ENCODE data around the gene ITPKA. TPM values are rescaled to one million over a fixed set of nuclear protein-coding genes. Genes with fewer than 3 reads are reported as not detected.

Gene ITPKA
- total and polyA plus RNA-seq, 2 experiments from 2014 or later = 0.14 to 0.43 TPM

GRCh38 chr15:41504751-41505492, 11.2 kb downstream of the ITPKA start:
- H3K9me3 ChIP-seq (ENCODE audit: low read depth) = no peaks in the 10 kb centered on the region
- H3K9ac ChIP-seq = no peak overlapping the region
- H3K79me2 ChIP-seq (ENCODE audit: insufficient read depth) = no peaks in the 10 kb centered on the region
- in situ Hi-C loops (cut with MboI) = no loop called here
- no peak overlapping the region for H2AFZ ChIP-seq
- H3K27me3 ChIP-seq (replicated peaks; ENCODE audit: insufficient read depth) = peaks cover 30% of the 10 kb centered on the region
- no peak overlapping the region for H3K4me2 ChIP-seq (ENCODE audit: unreplicated experiment)
- no peaks in the 10 kb centered on the region for H4K20me1 ChIP-seq (ENCODE audit: insufficient read depth)
- H3K36me3 ChIP-seq (ENCODE audit: low read depth) = no peaks in the 10 kb centered on the region
- peaks cover 3% of the 10 kb centered on the region; the same call in 1 of the 2 replicates for H3K4me1 ChIP-seq (ENCODE audit: insufficient read depth)
- no peak overlapping the region for H3K4me3 ChIP-seq
- no peak overlapping the region for H3K27ac ChIP-seq
- TF ChIP-seq EZH2phosphoT487 (IDR thresholded peaks at IDR 0.05; ENCODE audit: insufficient read depth, low read depth) (no peak), EZH2 (IDR thresholded peaks at IDR 0.05; ENCODE audit: insufficient read depth, poor library complexity, severe bottlenecking) (no peak)
- no peaks in the 10 kb centered on the region for H3F3A ChIP-seq (ENCODE audit: insufficient read depth)
- 88 to 90% methylated on average over 11 to 13 of the region's 13 CpGs for WGBS, 2 experiments (ENCODE audit: low coverage in 1 of 2, low lambda C conversion rate in 2 of 2, missing lambda C conversion rate in 2 of 2)
- DNase-seq = no peak
- no peaks in the 10 kb centered on the region for H3K9me2 ChIP-seq (ENCODE audit: insufficient read depth)

GRCh38 chr15:41505776-41506175, 12.1 kb downstream of the ITPKA start:
- 91 to 95% methylated on average over 4 of the region's 4 CpGs for WGBS, 2 experiments (ENCODE audit: low coverage in 1 of 2, low lambda C conversion rate in 2 of 2, missing lambda C conversion rate in 2 of 2)
- H2AFZ ChIP-seq = no peak overlapping the region
- no peak overlapping the region for H3K4me2 ChIP-seq (ENCODE audit: unreplicated experiment)
- H4K20me1 ChIP-seq (ENCODE audit: insufficient read depth) = no peaks in the 10 kb centered on the region
- H3K27ac ChIP-seq = no peak overlapping the region
- DNase-seq = no peak
- H3K9ac ChIP-seq = no peak overlapping the region
- no peaks in the 10 kb centered on the region for H3K36me3 ChIP-seq (ENCODE audit: low read depth)
- H3K9me3 ChIP-seq (ENCODE audit: low read depth) = no peaks in the 10 kb centered on the region
- TF ChIP-seq EZH2 (IDR thresholded peaks at IDR 0.05; ENCODE audit: insufficient read depth, poor library complexity, severe bottlenecking) (no peak), EZH2phosphoT487 (IDR thresholded peaks at IDR 0.05; ENCODE audit: insufficient read depth, low read depth) (no peak)
- in situ Hi-C loops (cut with MboI) = no loop called here
- peaks cover 32% of the 10 kb centered on the region for H3K27me3 ChIP-seq (replicated peaks; ENCODE audit: insufficient read depth)
- H3F3A ChIP-seq (ENCODE audit: insufficient read depth) = no peaks in the 10 kb centered on the region
- no peak overlapping the region for H3K4me3 ChIP-seq
- H3K4me1 ChIP-seq (ENCODE audit: insufficient read depth) = peaks cover 3% of the 10 kb centered on the region; the same call in 1 of the 2 replicates
- H3K9me2 ChIP-seq (ENCODE audit: insufficient read depth) = no peaks in the 10 kb centered on the region
- no peaks in the 10 kb centered on the region for H3K79me2 ChIP-seq (ENCODE audit: insufficient read depth)

- Histone ChIP-seq H3K9ac (no peak overlapping the region), H2AFZ (no peak overlapping the region), H3K27ac (no peak overlapping the region), H3K4me3 (no peak overlapping the region), H3F3A (ENCODE audit: insufficient read depth) (no peaks in the 10 kb centered on the region), H3K36me3 (ENCODE audit: low read depth) (no peaks in the 10 kb centered on the region), H4K20me1 (ENCODE audit: insufficient read depth) (no peaks in the 10 kb centered on the region), H3K4me1 (ENCODE audit: insufficient read depth) (peaks cover 3% of the 10 kb centered on the region; the same call in 1 of the 2 replicates), H3K79me2 (ENCODE audit: insufficient read depth) (no peaks in the 10 kb centered on the region), H3K9me2 (ENCODE audit: insufficient read depth) (no peaks in the 10 kb centered on the region), H3K27me3 (replicated peaks; ENCODE audit: insufficient read depth) (peaks cover 30% of the 10 kb centered on the region), H3K4me2 (ENCODE audit: unreplicated experiment) (no peak overlapping the region), H3K9me3 (ENCODE audit: low read depth) (no peaks in the 10 kb centered on the region)
- WGBS, 2 experiments (ENCODE audit: low coverage in 1 of 2, low lambda C conversion rate in 2 of 2, missing lambda C conversion rate in 2 of 2) = 72 to 74% methylated on average over 10 of the region's 10 CpGs
- DNase-seq = no peak
- no peak for TF ChIP-seq EZH2phosphoT487 (IDR thresholded peaks at IDR 0.05; ENCODE audit: insufficient read depth, low read depth)
- TF ChIP-seq EZH2 (IDR thresholded peaks at IDR 0.05; ENCODE audit: insufficient read depth, poor library complexity, severe bottlenecking) = no peak
- in situ Hi-C loops (cut with MboI) = no loop called here
Measured at GRCh38 chr15:41506796-41507341, 13.2 kb downstream of the ITPKA start.

- TF ChIP-seq EZH2phosphoT487 (IDR thresholded peaks at IDR 0.05; ENCODE audit: insufficient read depth, low read depth) (no peak), EZH2 (IDR thresholded peaks at IDR 0.05; ENCODE audit: insufficient read depth, poor library complexity, severe bottlenecking) (no peak)
- no peak overlapping the region for H3K4me2 ChIP-seq (ENCODE audit: unreplicated experiment)
- H2AFZ ChIP-seq = no peak overlapping the region
- no peaks in the 10 kb centered on the region for H3K36me3 ChIP-seq (ENCODE audit: low read depth)
- no peak overlapping the region for H3K9ac ChIP-seq
- no peaks in the 10 kb centered on the region for H4K20me1 ChIP-seq (ENCODE audit: insufficient read depth)
- DNase-seq = no peak
- no peaks in the 10 kb centered on the region; the same call in 1 of the 2 replicates for H3K4me1 ChIP-seq (ENCODE audit: insufficient read depth)
- no peaks in the 10 kb centered on the region for H3K9me3 ChIP-seq (ENCODE audit: low read depth)
- in situ Hi-C loops (cut with MboI) = no loop called here
- no peak overlapping the region for H3K27ac ChIP-seq
- H3K4me3 ChIP-seq = no peak overlapping the region
- H3K9me2 ChIP-seq (ENCODE audit: insufficient read depth) = no peaks in the 10 kb centered on the region
- no peaks in the 10 kb centered on the region for H3K79me2 ChIP-seq (ENCODE audit: insufficient read depth)
- H3F3A ChIP-seq (ENCODE audit: insufficient read depth) = no peaks in the 10 kb centered on the region
- WGBS, 2 experiments (ENCODE audit: low coverage in 1 of 2, low lambda C conversion rate in 2 of 2, missing lambda C conversion rate in 2 of 2) = 76% methylated on average over 7 of the region's 7 CpGs
- peaks cover 32% of the 10 kb centered on the region for H3K27me3 ChIP-seq (replicated peaks; ENCODE audit: insufficient read depth)
Measured at GRCh38 chr15:41507820-41508290, 14.2 kb downstream of the ITPKA start.
